ENCODE measurements around the gene LRMDA.
A peak's percentile ranks its signal among the peaks of the same experiment; 100 is the strongest.

LRMDA gene

DNA sequence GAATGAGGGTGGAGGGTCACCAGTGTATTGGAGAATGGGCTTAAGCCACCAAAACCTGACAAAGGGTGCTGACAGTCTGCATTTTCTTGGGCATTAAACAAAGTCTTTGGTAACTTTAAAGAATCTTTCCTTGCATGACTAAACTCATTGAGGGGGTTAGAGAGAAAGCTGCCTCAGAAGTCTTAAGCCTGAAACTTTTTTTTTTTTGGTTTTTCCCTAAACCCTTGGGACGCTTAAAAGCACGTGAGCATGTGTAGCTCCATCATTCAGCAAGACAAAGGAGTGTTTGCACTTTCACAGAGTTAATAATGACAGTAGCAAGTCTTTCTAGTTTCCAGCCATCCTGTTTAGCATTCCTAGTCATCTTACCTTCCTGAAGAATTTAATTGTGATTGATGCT is 110.7 kb downstream of the LRMDA start:
- DNase-seq (ENCODE audit: low spot score): no peak

- DNase-seq (ENCODE audit: low spot score): peak; percentile 92
Measured at GRCh38 chr10:75542906-75543305, 111.5 kb downstream of the LRMDA start.

DNA sequence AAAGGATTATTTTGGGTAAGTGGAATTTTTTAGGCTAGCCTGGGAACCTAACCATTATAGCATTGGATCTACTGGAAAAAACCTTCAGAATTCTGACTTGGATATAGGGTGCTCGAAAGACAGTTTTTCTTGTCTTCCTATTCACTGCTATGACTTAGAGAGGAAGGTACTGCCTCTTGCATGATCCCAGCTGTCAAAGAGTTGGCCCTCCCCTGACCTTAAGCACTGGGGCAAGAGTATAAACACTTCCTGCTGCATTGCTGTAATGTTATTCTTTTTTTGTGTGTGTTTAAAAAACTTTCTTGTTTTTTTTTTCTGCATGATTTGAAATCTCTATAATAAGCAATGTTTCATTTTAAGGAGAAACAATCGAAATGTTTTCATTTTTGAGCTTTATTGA is 113.0 kb downstream of the LRMDA start:
- no peak for DNase-seq (ENCODE audit: low spot score)

DNA sequence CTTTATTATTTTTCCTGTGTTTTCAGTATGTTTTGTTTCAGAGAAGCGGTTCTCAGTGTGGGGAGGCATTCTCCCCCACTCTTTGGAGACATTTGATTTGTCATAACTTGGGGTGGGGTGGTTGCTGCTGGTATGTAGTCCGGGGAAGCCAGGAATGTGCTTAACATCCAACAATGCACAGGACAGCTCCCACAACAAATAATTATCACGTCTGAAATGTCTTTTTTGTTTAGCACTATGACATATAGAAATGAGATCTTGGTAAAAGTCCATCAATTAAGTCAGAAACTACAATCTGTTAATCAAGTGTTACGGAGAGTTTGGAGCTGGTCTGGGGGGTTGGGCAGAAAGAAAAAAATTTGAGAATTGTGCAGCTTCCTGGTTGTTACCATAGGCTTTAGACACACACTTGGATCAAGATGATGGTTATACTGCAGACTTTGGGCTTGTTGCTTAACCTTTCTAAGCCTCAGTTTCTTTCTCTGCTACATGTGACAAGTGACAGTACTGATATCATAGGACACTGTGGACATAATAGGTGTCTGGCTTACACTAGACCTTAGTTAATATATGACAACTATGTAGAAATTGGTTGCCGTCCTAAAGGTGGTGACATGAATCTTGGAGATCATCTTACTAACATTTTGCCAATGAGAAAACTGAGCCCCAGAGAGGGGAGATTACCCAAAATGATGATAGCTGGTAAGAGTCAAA is 113.7 kb downstream of the LRMDA start:
- DNase-seq (ENCODE audit: low spot score): peak; percentile 43

DNA sequence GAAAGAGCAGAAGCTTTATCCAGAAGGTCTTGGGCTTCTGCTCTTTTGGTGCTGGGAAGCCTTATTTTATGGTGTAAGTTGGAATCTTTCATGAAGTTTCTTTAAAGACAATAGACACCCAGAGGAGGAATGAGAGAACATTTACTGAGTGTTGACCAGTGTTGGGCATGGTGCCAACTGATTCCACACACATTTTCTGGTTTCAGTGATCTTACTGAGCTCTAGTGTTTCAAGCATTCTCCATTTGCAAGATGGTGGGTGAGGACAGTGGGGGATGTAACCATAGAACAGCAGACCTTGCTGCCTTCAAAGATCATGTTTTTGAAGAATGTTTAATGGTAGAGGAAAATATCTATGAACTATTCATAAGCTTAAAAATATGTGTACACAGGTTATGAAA is 114.6 kb downstream of the LRMDA start:
- DNase-seq (ENCODE audit: low spot score): no peak

- DNase-seq (ENCODE audit: low spot score): peak; percentile 87
Measured at GRCh38 chr10:75547391-75548298, 116.2 kb downstream of the LRMDA start.

DNA sequence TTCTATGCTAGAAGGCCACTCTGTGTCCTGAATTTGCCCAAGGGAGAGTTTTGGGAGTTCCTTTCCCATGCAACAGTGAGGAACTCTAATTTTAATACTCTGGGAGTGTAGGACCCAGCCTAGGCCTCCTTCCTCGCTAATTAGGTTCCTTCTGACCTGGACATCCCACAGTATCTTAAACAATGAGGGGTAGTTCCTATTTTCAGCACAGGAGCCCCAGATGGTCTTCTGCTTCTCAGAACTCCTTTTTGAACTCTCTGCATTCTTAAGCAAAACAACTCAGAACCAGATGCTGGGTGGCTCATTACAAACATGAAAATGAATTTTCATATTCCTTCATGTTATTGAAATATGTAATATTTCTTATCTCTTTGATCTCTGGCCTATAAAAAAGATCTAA is 116.9 kb downstream of the LRMDA start:
- no peak for DNase-seq (ENCODE audit: low spot score)

GRCh38 chr10:75550191-75550590 is 118.8 kb downstream of the LRMDA start:
- no peak for DNase-seq (ENCODE audit: low spot score)

DNA sequence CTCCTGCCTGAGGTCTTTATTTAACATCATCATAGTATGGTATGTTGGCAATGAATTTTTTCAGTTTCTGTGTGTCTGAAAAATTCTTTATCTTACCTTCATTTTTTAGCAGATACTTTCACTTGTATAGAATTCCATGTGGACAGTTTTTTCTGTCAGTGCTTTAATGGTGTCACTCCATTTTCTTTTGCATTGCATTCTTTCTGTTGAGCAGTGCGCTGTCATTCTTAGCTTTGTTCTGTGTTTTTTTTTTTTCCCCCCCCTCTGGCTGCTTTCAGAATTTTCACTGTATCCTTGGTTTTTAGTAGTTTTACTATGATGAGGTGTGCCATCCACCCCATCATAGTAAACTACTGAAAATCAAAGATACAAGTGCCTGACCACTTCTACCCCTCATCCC is 120.7 kb downstream of the LRMDA start:
- no peak for DNase-seq (ENCODE audit: low spot score)

- no peak for DNase-seq (ENCODE audit: low spot score)
Measured at GRCh38 chr10:75553550-75553949, 122.1 kb downstream of the LRMDA start.

DNA sequence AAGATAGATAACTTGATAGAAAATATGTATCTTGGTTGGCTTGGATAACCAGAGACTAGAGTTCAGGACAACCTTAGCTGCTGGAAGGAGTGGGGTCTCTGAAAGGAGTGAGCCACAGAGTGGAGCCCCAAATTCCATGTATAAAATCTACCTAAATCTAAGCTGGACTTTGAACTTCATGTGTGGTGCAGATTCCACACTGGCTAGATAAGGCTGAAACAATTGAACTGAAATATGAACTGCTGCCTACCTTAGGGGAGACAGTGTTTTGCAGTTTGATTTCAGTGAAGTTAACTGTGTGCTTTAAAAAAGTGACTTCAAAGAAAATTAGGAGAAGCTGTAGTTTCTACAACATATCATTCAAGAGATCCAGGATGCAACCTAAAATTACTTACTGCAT is 123.9 kb downstream of the LRMDA start:
- DNase-seq (ENCODE audit: low spot score): no peak

- DNase-seq (ENCODE audit: low spot score): no peak
Measured at GRCh38 chr10:75556320-75556719, 124.9 kb downstream of the LRMDA start.

GRCh38 chr10:75565286-75566251 is 134.1 kb downstream of the LRMDA start:
- no peak for DNase-seq (ENCODE audit: low spot score)

DNA sequence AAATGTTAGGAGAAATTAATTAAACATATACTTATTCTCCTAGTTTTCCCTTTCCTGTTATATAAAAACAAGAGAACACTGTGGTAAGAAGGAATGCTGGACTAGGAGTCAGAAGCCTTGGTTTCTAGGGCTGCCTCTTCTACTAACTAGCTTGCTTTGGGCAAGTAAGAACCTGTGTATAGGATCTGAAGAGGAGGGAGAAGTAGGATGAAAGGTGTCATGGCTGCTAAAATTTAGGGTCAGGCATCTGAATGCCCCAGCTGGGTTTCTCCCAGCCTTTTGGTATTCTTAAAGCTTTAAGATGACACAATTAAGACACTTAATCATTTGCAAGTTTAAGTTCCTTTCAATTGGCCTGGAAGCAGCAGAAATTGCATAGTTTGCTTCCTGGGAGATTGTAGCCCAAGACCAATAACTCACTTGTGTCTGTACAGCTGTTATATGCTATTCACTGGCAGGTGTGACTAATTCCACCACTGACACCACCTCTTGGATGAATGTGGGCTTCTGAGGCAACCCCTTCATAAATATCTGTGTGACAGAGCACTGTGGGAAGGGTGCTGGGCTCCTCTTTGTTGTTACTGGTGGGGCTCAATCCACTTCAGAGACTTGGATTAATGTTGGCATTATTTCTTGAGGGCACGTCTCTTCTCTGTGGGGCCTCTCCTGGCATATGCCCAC is 137.2 kb downstream of the LRMDA start:
- DNase-seq (ENCODE audit: low spot score): no peak

DNA sequence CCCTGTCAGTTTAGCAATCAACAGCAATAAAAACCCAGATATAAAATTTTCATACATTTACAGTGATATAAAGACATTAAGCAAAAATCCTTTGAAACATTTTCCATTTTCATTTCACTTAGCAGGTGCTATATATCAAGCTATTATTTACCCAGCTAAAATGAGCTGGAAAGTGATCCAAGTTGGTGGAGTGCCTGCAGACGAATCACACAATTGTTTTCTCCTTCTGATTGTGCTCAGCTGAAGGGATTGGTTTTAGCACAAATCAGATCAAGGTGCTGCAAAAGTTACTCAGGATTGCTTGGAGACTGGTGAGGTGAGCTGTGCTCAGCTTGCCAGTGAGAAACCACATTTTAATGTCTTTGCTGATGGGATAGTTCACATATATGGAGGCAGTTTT is 138.1 kb downstream of the LRMDA start:
- DNase-seq (ENCODE audit: low spot score): no peak

DNA sequence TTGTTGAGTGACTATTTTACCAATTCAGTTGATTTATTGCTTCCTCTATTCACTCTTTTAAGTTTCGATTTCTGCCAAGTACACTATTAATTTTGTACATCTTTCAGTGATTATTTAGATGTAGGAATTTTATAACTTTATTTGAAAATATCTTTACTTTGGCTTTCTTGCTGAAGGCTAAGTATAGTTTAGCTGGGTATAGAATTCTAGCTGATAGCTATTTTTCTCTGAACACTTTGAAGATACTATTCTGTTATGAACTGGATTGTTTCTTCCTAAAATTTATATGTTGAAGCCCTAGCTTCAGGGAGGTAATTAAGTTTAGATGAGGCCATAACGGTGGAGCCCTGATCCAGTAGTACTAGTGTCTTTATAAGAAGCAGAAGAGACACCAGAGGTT is 141.1 kb downstream of the LRMDA start:
- DNase-seq (ENCODE audit: low spot score): no peak

- no peak for DNase-seq (ENCODE audit: low spot score)
Measured at GRCh38 chr10:75575940-75576339, 144.5 kb downstream of the LRMDA start.

DNA sequence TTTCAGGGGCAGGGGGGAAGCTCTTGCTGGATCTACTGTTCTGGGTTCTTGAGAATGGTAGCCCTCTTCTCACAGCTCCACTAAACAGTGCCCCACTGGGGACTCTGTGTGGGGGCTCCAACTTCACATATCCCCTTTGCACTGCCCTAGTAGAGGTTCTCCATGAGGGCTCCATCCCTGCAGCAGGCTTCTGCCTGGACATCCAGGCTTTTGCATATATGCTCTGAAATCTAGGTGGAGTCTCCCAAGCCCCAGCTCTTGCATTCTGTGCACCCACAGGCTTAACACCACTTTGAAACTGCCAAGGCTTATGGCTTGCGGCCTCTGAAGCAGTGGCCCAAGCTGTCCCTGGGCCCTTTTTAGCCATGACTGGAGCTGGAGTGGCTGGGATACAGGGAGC is 150.7 kb downstream of the LRMDA start:
- DNase-seq (ENCODE audit: low spot score): no peak

GRCh38 chr10:75585294-75585693 is 153.9 kb downstream of the LRMDA start:
- no peak for DNase-seq (ENCODE audit: low spot score)

DNA sequence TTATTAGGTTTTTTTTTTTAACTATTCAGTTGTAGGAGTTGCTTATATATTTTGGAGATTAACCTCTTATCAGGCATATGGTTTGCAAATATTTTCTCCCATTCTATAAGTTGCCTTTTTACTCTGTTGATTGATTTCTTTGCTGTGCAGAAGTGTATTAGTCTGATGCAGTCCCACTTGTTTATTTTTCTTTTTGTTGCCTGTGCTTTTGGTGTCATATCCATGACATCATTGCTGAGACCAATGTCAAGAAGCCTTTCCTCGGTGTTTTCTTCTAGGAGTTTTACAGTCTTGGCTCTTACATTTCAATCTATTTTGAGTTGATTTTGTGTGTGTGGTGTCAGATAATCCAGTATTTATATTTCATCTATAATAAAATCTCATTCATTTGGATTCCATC is 155.4 kb downstream of the LRMDA start:
- DNase-seq (ENCODE audit: low spot score): no peak

DNA sequence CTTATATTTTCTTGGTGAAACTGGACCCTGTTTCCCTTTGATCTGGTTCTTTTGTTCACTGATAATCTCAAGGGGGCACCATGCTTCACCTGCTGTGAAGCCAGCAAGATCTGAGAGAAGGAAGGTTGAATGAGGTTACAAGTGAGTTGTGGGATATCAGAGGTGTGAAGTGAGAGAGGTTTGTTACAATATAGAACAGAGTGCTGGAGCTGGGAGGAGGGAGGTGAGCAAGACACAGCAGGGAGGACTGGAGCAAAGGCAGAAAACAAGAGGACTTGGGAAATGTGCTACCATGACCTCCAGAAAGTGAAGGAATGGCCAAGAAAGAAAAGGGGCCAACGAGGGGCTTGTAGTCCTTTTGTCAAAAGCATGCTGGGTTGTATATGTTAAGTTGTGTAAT is 156.6 kb downstream of the LRMDA start:
- DNase-seq (ENCODE audit: low spot score): no peak
